SH-SY5Y (cell line): ENCODE measurements around the gene FLYWCH1.

Experiments
- GATA2 ChIP-seq: IDR thresholded peaks from 2 replicates; pipeline ENCODE4 v1.6.1; 2011; ENCODE audit warnings: mild to moderate bottlenecking, low read depth, low read length
- GATA3 ChIP-seq: IDR thresholded peaks from 2 replicates; pipeline ENCODE4 v1.6.1; 2011; ENCODE audit warnings: low read depth, mild to moderate bottlenecking, low read length, moderate library complexity

DNA sequence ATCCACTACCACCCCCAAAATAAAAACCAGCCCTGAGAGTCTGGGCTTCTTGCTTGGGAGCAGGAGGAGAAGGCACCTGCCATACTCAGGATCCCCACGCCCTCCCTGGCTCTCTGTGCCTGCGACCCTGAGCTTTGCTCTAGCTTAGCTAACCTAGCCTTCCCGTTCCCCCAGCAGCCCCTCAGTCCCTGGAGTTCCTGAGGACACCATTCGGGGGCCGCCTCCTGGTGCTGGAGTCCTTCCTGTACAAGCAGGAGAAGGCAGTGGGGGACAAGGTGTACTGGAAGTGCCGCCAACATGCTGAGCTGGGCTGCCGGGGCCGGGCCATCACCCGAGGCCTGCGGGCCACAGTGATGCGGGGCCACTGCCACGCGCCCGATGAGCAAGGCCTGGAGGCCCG, 18.5 kb downstream of the FLYWCH1 start:
- no peak for TF ChIP-seq GATA3
- no peak for TF ChIP-seq GATA2
